WTC11 (cell line): ENCODE results near the gene ACOX3. TPM values are rescaled to one million over a fixed set of nuclear protein-coding genes. Genes with fewer than 3 reads are reported as not detected.

ENCODE experiments used
- ATAC-seq: fragments of 200-7000 bp; cut with Tn5 transposase; 2 replicates; pipeline ENCODE4 v1.10.0; 2021; ENCODE audit warnings: mild to moderate bottlenecking, moderate library complexity
- CTCF ChIA-PET: fragments of 300-600 bp; sonication (Branson Sonifier 250); formaldehyde crosslinking; loops from one replicate; lab custom pipeline; 2021; ENCODE audit warnings: antibody characterized with exemption; lab: Charles Lee
- POLR2A ChIA-PET: fragments of 350-600 bp; sonication (Branson Sonifier 250); formaldehyde crosslinking; loops from one replicate; lab custom pipeline; 2021; ENCODE audit warnings: antibody characterized with exemption; lab: Charles Lee
- DNase-seq: peaks from one replicate; pipeline ENCODE4 v3.0.0; 2021; ENCODE audit warnings: low spot score
- H3K27ac Mint-ChIP-seq: 2 replicates; pipeline ENCODE4 v1.8.0; 2021; ENCODE audit warnings: mixed read lengths
- H3K27me3 Mint-ChIP-seq: 2 replicates; pipeline ENCODE4 v1.8.0; 2021; ENCODE audit warnings: low read depth, mild to moderate bottlenecking, moderate library complexity, mixed read lengths
- H3K36me3 Mint-ChIP-seq: 2 replicates; pipeline ENCODE4 v1.8.0; 2021; ENCODE audit warnings: mixed read lengths
- H3K4me1 Mint-ChIP-seq: 2 replicates; pipeline ENCODE4 v1.8.0; 2022; ENCODE audit warnings: mixed read lengths
- H3K4me3 Mint-ChIP-seq: 2 replicates; pipeline ENCODE4 v1.8.0; 2021; ENCODE audit warnings: mild to moderate bottlenecking, moderate library complexity, mixed read lengths
- H3K9me3 Mint-ChIP-seq: 2 replicates; pipeline ENCODE4 v1.8.0; 2021; ENCODE audit warnings: mixed read lengths
- CBFB ChIP-seq: sonication (generic); formaldehyde crosslinking; IDR thresholded peaks from 2 replicates; pipeline ENCODE4 v1.8.1; 2022; ENCODE audit warnings: mild to moderate bottlenecking, low read depth, missing genetic modification reagents
- ELF4 ChIP-seq: sonication (generic); formaldehyde crosslinking; IDR thresholded peaks from 2 replicates; pipeline ENCODE4 v1.8.1; 2022; ENCODE audit warnings: low read depth, mild to moderate bottlenecking, moderate library complexity, missing genetic modification reagents
- EMX1 ChIP-seq: fragments of 250-450 bp; sonication (Bioruptor Pico); IDR thresholded peaks from 2 replicates; pipeline ENCODE4 v1.8.0; 2021; ENCODE audit warnings: mild to moderate bottlenecking
- FOXJ3 ChIP-seq: sonication (generic); formaldehyde crosslinking; IDR thresholded peaks from 2 replicates; pipeline ENCODE4 v1.9.0; 2021; ENCODE audit warnings: missing genetic modification reagents, mild to moderate bottlenecking, borderline replicate concordance
- FOXK1 ChIP-seq: sonication (generic); formaldehyde crosslinking; IDR thresholded peaks from 2 replicates; pipeline ENCODE4 v1.8.0; 2022; ENCODE audit warnings: mild to moderate bottlenecking, moderate library complexity, missing genetic modification reagents
- IRF2 ChIP-seq: sonication (generic); formaldehyde crosslinking; IDR thresholded peaks from 2 replicates; pipeline ENCODE4 v1.8.0; 2022; ENCODE audit warnings: low read depth, missing genetic modification reagents, borderline replicate concordance
- JUN ChIP-seq: sonication (generic); formaldehyde crosslinking; IDR thresholded peaks from 2 replicates; pipeline ENCODE4 v1.8.0; 2023; ENCODE audit warnings: mild to moderate bottlenecking, missing genetic modification reagents
- MAX ChIP-seq: sonication (generic); formaldehyde crosslinking; IDR thresholded peaks from 2 replicates; pipeline ENCODE4 v1.8.0; 2022; ENCODE audit warnings: mild to moderate bottlenecking, missing genetic modification reagents
- NFATC4 ChIP-seq: fragments of 250-450 bp; sonication (Bioruptor Pico); IDR thresholded peaks from 2 replicates; pipeline ENCODE4 v1.9.0; 2021; ENCODE audit warnings: mild to moderate bottlenecking
- NR1H2 ChIP-seq: sonication (generic); formaldehyde crosslinking; IDR thresholded peaks from 2 replicates; pipeline ENCODE4 v1.9.0; 2021; ENCODE audit warnings: mild to moderate bottlenecking, moderate library complexity, missing genetic modification reagents
- PRDM15 ChIP-seq: sonication (generic); formaldehyde crosslinking; IDR thresholded peaks from 2 replicates; pipeline ENCODE4 v1.8.0; 2022; ENCODE audit warnings: missing genetic modification reagents
- PRRX2 ChIP-seq: fragments of 250-450 bp; sonication (Bioruptor Pico); IDR thresholded peaks from 2 replicates; pipeline ENCODE4 v1.8.0; 2021; ENCODE audit warnings: mild to moderate bottlenecking
- RELA ChIP-seq: sonication (generic); formaldehyde crosslinking; IDR thresholded peaks from 2 replicates; pipeline ENCODE4 v1.8.1; 2022; ENCODE audit warnings: missing genetic modification reagents, mild to moderate bottlenecking, borderline replicate concordance
- ZNF219 ChIP-seq: sonication (generic); formaldehyde crosslinking; IDR thresholded peaks from 2 replicates; pipeline ENCODE4 v1.8.0; 2023; ENCODE audit warnings: missing genetic modification reagents, mild to moderate bottlenecking, borderline replicate concordance
- ZNF232 ChIP-seq: sonication (generic); formaldehyde crosslinking; IDR thresholded peaks from 2 replicates; pipeline ENCODE4 v1.8.0; 2022; ENCODE audit warnings: mild to moderate bottlenecking, missing genetic modification reagents
- total RNA-seq: library from RNA; stranded (reverse); gene quantifications from 3 replicates; pipeline ENCODE4 v1.2.3, GENCODE V29; 2021
- TF ChIP-seq, protein P1 (sequence below): sonication (generic); formaldehyde crosslinking; IDR thresholded peaks from 2 replicates; pipeline ENCODE4 v1.8.1; 2023; ENCODE audit warnings: mild to moderate bottlenecking, missing genetic modification reagents, moderate library complexity
- TF ChIP-seq, protein P2 (sequence below): sonication (generic); formaldehyde crosslinking; IDR thresholded peaks from 2 replicates; pipeline ENCODE4 v1.8.1; 2023; ENCODE audit warnings: mild to moderate bottlenecking, moderate library complexity, missing genetic modification reagents
- TF ChIP-seq, protein P3 (sequence below): sonication (generic); formaldehyde crosslinking; IDR thresholded peaks from 2 replicates; pipeline ENCODE4 v1.8.1; 2023; ENCODE audit warnings: mild to moderate bottlenecking, missing genetic modification reagents, moderate library complexity

Gene ACOX3
- total RNA-seq, 1 experiment from 2014 or later, result 10.7 TPM

GRCh38 chr4:8394061-8394519, 46.4 kb downstream of the ACOX3 start (continued):
- TF ChIP-seq FOXJ3 (CRISPR knock-in tag) (no peak), IRF2 (CRISPR knock-in tag) (no peak), CBFB (no peak), RELA (CRISPR knock-in tag) (no peak), ZNF232 (CRISPR knock-in tag) (no peak), MAX (no peak), JUN (CRISPR knock-in tag) (no peak), NFATC4 (CRISPR knock-in tag) (no peak)
- TF ChIP-seq, protein P1, sequence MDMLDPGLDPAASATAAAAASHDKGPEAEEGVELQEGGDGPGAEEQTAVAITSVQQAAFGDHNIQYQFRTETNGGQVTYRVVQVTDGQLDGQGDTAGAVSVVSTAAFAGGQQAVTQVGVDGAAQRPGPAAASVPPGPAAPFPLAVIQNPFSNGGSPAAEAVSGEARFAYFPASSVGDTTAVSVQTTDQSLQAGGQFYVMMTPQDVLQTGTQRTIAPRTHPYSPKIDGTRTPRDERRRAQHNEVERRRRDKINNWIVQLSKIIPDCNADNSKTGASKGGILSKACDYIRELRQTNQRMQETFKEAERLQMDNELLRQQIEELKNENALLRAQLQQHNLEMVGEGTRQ, result no peak
- TF ChIP-seq, protein P2, sequence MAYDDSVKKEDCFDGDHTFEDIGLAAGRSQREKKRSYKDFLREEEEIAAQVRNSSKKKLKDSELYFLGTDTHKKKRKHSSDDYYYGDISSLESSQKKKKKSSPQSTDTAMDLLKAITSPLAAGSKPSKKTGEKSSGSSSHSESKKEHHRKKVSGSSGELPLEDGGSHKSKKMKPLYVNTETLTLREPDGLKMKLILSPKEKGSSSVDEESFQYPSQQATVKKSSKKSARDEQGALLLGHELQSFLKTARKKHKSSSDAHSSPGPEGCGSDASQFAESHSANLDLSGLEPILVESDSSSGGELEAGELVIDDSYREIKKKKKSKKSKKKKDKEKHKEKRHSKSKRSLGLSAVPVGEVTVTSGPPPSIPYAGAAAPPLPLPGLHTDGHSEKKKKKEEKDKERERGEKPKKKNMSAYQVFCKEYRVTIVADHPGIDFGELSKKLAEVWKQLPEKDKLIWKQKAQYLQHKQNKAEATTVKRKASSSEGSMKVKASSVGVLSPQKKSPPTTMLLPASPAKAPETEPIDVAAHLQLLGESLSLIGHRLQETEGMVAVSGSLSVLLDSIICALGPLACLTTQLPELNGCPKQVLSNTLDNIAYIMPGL, result no peak

DNA sequence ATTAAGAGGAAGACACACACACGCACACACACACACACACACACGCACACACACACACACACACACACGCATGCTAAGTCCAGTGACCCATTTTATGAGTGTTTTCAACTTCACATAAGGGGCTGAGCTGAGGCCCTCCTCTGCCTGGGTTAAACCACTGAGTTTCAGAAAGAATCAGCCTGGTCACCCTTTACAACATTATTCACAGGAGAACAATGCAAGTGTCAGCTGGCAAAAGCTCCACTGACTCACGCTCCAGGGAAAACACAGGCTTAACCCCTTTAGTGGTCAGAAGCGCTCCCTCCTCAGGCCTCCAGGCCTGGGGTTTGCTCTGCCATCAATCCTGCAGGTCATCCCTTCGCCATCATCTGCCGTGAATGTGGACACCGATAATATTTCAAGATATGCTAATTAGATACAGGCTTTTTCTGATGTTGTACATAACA, 46.9 kb downstream of the ACOX3 start:
- CTCF ChIA-PET, result interaction anchor here (0.8 to 1.7 kb wide), 3 partner anchors 9 to 73 kb away, joined by 3 to 5 read pairs (median 5); no protein-coding TSS in a partner anchor
- no peak overlapping the region for H3K27ac Mint-ChIP-seq

More for the DNA sequence above, 46.9 kb downstream of the ACOX3 start:
- H3K4me1 Mint-ChIP-seq, result peaks cover 27% of the 10 kb centered on the region
- TF ChIP-seq PRDM15 (CRISPR knock-in tag) (no peak), NR1H2 (no peak), FOXK1 (CRISPR knock-in tag) (no peak), EMX1 (CRISPR knock-in tag) (no peak), ELF4 (CRISPR knock-in tag) (no peak), ZNF219 (CRISPR knock-in tag) (no peak), PRRX2 (CRISPR knock-in tag) (no peak)
- TF ChIP-seq, protein P3, sequence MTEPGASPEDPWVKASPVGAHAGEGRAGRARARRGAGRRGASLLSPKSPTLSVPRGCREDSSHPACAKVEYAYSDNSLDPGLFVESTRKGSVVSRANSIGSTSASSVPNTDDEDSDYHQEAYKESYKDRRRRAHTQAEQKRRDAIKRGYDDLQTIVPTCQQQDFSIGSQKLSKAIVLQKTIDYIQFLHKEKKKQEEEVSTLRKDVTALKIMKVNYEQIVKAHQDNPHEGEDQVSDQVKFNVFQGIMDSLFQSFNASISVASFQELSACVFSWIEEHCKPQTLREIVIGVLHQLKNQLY (CRISPR knock-in tag), result no peak
- no peaks in the 10 kb centered on the region; the same call in 1 of the 2 replicates for H3K36me3 Mint-ChIP-seq
- no peaks in the 10 kb centered on the region for H3K27me3 Mint-ChIP-seq
- ATAC-seq (no peak), DNase-seq (no peak)
- H3K9me3 Mint-ChIP-seq, result no peaks in the 10 kb centered on the region
- H3K4me3 Mint-ChIP-seq, result no peak overlapping the region
- POLR2A ChIA-PET, result no interaction called here
